SIG-M5 treated with dmso at 0.1 percent for 504 hours (cell line): Measurements from ENCODE around the gene AIG1.
A peak's percentile ranks its signal among the peaks of the same experiment; 100 is the strongest.
"Not testable (repeated sequence)": the region's sequence is repeated elsewhere in the genome, so short reads cannot be mapped to it uniquely, and the experiment has no call there.

Experiments used
- DNase-seq: peaks from one replicate; lab custom pipeline; 2025; ENCODE audit not compliant: unreplicated experiment; lab: John Stamatoyannopoulos, UW

AIG1 gene, protein sequence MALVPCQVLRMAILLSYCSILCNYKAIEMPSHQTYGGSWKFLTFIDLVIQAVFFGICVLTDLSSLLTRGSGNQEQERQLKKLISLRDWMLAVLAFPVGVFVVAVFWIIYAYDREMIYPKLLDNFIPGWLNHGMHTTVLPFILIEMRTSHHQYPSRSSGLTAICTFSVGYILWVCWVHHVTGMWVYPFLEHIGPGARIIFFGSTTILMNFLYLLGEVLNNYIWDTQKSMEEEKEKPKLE

DNA sequence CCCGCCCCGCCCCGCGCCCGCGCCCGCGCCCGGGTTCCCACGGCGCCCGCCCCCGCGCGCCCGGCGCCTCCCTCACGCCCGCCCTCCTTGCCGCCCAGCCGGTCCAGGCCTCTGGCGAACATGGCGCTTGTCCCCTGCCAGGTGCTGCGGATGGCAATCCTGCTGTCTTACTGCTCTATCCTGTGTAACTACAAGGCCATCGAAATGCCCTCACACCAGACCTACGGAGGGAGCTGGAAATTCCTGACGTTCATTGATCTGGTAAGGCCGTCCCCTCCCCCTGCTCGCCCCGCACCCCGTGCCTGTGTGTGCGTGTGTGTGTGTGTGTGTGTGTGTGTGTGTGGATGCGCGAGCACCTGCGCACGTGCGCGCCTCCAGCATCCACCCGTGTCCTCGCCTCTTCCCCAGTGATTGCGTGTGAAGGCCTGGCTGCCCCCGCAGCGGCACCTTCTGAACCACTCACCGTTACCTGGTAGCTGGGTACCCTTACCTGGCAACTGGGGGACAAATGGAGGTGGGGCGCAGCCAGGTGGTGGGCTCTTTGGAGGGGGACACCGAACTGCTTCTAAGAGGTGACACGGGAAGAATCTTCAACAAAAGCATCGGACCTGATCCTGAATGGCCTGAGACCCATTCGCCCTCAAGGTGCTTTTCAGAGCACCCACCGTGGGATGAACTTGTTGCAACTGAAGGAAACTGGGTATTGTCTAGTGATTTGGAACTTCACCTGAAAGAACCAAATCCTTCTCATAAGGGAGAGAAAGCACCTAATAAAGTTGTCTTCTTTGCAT, at the start of gene AIG1:
Gene AIG1 (plus strand): TSS at position 84 of the 791 bp plus-strand sequence. CDS start 37 bp downstream, at position 121.
- DNase-seq, result peak; percentile 57

DNA sequence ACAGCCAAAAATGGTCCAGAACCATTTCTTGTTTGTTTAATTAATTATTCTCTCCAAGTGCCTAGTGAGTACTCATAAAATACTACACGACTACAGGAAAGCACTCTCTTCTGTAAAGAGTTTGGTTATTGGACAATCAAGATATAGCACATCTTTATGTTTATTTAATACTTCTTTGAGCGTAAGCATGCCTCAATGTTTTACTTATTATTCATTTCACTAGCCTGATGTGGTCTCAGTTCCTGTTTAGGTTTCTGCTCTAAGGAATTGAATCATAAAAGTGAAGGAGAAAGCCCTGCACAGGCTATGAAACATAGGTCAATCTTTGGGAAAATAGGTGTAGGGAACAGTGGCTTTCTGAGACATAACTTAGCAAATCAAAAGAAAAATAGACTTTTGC, 45.9 kb upstream of the AIG1 start:
- no peak for DNase-seq

DNA sequence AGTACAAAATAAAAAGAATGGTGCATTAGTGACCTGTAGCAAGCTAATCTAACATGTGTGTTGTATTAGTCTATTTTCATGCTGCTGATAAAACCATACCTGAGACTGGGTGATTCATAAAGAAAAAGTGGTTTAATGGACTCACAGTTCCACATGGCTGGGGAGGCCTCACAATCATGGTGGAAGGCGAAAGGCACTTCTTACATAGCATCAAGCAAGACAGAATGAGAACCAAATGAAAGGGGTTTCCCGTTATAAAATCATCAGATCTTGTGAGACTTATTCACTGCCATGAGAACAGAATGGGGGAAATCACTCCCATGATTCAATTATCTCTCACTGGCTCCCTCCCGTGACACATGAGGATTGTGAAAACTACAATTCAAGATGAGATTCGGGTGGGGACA, 45.4 kb upstream of the AIG1 start:
- no peak for DNase-seq

DNA sequence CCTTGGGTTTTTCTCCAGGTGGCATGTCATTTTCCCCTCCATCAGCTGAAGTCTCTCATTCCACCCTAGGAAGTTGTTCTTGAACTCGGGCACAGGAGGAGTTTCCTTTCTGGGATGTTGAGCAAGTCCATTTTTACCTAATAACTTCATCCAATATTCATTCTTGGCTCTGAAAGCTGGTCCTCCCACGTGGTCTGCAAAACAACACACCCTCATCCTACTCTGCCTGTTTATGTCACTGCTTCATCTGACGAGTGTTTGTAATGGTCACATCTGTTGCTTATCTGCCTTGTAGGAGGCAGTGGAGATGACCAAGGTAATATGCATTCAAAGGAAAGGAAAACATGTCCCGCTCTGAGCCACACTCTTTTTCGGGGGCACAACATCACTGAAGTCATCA, 41.7 kb upstream of the AIG1 start:
- DNase-seq, result no peak

DNA sequence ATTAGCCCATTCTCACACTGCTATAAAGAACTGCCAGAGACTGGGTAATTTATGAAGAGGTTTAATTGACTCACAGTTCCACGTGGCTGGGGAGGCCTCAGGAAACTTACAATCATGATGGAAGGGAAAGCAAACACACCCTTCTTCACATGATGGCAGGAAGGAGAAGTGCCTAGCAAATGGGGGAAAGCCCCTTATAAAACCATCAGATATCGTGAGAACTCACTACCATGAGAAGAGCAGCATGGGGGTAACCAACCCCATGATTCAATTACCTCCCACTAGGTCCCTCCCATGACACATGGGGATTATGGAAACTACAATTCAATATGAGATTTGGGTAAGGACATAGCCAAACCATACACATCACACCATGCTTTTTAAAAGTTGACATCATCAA, 39.8 kb upstream of the AIG1 start:
- not testable (repeated sequence) for DNase-seq

DNA sequence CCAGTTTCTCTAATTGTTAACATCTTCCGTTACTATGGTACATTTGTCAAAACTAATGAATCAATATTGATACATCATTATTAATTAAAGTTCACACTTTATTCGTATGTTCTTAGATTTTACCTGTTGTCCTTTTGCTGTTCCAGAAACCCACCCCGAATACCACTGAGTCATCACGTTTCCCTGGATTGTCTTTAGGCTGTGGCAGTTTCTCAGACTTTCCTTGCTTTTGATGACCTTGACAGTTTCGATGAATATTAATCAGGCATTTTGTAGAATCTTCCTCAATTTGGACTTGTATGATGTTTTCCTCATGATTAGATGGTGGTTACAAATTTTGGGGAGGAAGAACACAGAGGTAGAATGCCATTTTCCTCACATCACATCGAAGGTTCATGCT, 39.1 kb upstream of the AIG1 start:
- no peak for DNase-seq

DNA sequence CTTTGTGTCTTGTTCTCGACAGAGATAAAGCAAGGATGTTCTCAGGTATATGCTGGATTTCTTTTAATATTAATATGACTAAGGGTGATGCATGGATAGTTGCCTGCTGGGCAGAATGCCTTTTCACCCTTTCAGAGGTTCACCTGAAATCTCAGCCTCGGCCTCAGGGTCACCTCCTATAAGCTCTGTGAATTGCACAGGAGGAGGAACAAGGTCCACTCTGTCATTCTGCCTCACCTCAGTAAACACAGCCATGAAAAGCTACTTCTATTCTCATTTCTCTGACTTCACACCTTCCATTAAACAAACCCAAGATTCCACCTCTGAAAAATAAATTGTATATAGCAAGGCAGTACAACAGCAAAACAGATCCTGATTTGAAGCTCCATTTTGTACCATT, 38.1 kb upstream of the AIG1 start:
- DNase-seq, result no peak

DNA sequence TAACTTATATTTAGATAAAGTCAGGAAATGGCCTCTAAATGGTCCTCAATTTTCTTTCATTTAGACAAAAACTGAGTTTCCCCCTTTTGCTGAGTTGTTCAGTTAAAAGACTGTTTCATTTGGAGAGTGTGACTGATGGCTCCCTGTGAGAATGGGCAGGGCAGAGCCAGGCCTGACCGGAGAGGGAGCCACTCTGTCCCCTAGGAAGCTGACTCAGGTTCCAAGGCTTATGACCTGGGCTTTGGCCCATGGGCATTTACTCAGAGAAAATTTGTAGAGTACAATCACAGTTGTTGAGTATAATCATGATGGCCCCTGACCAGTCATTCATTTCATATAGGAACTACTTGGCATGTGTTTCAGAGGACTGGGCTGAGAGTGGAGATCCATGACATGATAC, 37.0 kb upstream of the AIG1 start:
- no peak for DNase-seq

DNA sequence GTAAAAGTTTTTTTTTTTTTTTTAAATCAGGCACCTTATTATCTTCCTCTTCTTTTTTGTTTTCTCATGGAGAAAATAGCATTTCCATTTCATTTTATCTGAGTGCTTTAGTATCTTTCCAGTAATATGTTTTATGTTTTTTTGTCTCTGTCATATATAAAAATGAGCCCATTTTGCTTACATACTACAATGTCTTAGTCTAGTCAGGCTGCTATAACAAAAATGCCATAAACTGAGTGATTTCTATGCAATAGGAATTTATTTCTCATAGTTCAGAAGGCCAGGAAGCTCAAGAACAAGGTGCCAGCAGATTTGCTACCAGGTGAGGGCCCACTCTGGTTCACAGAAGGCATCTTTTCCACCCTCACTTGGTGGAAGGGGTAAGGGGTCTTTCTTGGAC, 35.7 kb upstream of the AIG1 start:
- DNase-seq, result no peak

DNA sequence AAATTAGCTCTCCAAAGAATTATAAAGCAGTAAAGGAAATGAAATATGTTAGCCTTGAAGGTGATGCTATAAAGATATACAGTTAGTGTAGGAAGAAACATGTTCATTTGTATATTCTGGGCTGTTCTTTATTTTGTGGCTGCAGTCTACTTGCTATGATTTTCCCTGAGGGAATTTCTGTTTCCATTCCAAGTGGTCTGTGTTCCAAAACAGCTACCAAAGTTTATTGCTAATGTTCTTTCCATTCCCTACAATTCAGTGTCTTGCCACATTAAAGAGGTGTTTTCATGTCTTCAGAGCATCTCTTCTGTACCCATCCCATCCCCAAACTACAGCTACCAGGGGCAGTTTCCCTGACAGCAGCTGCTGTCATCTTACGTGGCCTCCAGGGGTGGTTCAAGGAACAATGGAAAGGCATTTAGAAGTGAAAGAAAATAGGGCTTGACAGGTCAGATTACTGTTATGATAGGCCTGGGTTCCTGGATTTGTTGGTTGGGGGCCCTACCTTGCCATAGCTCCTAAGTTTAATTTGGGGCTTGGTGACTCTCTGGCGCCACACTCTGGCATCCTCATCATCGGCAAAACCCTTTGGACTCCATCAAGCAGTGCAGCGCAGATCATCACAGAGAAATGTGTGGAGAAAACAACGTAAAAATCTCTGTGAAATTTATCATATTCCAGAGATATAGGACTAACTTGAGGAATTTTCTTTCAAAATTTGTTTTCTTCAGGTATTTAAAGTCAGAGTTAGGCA, 33.8 kb upstream of the AIG1 start:
- no peak for DNase-seq

DNA sequence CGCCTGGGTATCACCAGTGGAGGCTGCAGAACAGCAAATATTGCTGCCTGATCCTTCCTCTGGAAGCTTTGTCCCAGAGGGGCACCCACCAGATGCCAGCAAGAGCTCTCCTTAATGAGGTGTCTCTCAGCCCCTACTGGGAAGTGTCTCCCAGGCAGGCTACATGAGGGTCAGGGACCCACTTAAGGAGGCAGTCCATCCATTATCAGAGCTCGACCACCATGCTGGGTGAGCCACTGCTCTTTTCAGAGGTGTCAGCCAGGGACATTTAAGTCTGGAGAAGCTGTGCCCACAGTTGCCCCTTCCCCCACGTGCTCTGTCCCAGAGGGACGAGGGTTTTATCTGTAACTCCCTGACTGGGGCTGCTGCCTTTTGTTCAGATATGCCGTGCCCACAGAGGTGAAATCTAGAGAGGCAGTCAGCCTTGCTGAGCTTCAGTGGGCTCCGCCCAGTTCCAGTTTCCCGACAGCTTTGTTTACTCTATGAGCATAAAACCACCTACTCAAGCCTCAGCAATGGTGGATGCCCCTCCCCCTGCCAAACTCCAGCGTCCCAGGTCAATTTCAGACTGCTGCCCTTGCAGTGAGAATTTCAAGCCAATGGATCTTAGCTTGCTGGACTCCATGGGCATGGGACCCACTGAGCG, 25.9 kb upstream of the AIG1 start:
- DNase-seq, result no peak

DNA sequence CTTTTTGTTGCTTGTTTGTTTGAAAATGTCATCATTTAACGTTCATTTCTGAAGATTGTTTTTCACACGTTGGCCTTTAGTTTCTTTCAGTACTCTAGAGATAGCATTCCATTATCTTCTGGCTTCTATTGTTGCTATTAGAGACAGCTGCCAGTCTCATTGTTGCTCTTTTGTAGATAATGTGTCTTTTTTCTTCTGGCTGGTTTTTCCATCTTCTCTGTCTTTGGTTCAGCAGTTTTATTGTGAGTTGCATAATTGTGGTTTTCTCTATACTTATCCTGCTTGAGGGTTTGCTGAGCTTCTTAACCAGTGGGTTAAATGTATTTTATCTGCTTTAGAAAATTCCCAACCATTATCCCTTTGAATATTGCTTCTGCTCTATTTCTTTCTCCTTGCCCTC, 23.2 kb upstream of the AIG1 start:
- peak; percentile 39 for DNase-seq

DNA sequence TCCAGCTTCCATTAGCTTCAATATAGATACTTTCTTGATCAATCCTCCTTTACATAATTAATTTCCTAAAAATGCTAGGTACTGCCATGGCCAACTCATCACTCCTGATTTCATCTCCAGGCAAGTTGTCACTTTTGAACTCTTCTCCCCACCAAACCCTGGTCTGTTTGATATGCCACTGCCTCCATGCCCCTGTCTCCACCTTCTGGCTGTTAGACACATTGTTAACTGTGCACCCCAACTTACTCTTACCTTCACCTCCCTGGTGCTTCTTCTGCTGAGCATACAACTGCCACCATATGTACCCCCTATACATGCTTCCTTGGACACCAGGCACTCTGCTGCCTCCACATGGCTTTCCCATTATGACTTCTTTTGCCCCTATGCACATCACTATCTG, 21.9 kb upstream of the AIG1 start:
- no peak for DNase-seq

DNA sequence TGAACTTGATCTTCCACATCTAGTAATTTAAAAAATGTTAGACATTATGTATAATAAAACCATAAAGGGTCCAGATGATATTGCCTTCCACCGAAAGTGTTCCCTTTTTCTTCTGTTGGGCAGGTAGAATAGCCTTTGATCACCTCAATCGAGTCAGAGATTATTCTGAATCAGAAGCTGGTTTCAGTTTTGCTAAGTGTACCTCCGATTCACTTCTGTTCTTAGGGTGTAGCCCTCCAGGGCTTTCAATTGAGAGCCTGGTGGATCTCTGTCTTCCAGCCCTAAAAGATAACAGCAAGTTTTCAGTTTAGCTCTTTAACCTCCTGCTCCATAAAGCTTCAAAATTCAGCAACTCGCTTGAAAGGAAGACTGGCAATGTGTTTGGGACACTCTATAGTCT, 21.1 kb upstream of the AIG1 start:
- DNase-seq, result no peak

DNA sequence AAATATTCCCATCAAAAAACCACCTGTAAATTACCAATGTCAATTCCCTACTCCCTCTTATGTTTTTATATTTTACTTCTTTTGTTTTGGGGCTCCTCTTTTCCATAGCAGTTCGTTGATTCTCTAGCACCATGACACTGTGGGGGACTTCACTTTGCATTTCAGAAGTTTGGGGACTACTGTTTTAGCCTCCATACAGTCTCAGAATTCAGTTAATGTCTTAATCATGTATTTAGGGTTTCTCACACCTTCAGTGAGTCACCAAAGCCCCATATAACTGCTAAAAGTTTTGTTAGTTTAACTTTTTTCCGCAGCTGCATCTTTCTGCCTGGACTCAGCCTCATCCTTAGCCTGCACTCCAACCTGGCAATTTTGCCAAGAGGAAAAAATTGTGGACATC, 20.7 kb upstream of the AIG1 start:
- no peak for DNase-seq

DNA sequence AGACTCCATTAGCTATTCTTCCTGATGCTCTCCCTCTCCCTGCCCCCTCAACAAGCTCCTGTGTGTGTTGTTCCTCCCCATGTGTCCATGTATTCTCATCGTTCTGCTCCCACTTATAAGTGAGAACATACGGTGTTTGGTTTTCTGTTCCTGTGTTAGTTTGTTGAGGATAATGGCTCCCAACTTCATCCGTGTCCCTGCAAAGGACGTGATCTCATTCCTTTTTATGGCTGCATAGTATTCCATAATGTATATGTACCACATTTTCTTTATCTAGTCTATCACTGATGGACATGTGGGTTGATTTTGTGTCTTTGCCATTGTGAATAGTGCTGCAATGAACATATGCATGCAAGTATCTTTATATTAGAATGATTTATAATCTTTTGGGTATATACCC, 16.3 kb upstream of the AIG1 start:
- DNase-seq, result not testable (repeated sequence)

DNA sequence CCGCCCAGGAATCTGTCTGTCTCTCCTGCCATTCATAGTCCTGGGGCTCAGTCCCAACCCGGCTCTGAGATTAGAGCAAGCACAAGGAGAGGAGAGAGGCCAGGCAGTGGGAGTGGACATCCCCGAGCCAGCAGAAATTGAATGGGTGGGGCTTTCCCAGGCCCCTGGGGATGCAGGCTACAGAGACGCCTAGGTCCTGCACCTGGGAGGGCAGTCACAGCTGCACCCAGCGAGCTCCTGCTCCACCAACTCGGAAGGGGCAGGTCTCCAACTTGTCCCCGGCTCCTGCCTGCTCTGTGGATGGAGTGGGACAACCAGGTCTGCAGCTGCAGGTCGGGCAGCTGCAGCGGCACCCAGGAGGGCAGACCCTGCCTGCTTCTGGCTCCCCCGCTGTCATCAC, 11.1 kb upstream of the AIG1 start:
- no peak for DNase-seq

DNA sequence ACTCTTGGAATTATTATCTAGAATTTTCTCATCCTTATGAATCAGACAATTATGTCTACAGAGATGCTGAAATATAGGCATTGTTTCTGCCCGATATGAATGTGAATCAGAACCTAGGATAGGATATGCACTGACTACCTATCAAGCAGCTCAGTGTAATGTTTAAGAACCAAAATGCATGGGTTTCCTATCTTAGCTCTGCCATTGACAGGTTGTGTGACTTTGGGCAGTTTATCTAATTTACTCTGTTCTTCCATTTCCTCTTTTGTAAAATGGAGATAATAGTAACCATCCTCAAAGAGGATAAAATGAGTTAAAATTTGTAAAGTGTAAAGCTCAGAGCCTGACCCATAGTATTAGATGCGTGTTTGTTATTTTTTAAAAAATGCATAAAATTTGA, 10.2 kb upstream of the AIG1 start:
- DNase-seq, result no peak

DNA sequence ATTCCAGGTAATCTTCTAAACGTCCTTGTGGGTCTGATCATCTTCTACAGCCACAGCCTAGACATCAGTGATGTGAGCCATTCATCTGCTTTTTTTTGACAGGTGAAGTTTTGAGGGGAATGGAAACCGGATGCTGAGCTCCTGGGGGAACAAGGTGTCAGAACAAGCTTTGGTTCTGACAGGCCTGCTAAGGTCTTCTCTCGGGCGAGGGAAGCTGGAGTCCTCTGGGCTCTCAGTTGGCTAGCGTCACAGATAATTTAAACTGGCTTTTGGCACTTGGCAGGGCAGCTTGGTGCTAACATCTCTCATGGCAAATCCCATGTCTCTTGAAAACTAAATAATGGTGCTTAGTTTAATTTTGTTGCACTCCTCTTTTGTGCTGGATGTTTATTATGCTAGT, 8.4 kb upstream of the AIG1 start:
- DNase-seq, result no peak

DNA sequence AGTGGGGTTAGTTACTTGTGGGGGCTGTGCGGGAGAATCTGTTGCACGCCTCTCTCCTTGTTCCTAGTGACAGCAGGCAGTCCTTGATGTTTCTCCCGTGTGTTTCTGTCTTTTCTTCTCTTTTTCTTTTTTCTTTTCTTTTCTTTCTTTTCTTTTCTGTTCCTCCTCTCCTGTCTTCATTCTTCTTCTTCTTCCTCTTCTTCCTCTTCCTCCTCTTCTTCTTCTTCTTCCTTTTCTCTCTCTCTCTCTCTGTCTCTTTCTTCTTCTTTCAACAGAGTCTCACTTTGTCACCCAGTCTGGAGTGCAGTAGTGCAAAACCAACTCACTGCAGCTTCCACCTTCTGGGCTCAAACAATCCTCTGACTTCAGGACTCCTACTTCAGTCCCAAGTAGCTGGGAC, 6.8 kb upstream of the AIG1 start:
- DNase-seq, result no peak

DNA sequence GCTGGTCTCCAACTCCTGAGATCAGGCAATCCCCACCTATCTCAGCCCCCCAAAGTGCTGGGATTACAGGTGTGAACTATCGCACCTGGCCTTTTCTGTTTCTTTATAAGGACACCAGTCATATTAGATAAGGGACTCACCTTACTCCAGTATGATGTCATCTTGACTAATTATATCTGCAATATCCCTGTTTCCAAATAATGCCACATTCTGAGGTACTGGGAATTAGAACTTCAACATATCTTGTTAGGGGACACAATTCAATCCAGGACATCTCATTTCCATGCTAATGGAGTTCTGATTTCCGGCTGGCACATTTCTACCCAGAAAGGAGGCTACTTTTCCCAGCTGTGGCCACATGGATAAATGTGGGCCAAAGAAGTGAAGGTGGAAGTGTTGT, 6.4 kb upstream of the AIG1 start:
- no peak for DNase-seq

DNA sequence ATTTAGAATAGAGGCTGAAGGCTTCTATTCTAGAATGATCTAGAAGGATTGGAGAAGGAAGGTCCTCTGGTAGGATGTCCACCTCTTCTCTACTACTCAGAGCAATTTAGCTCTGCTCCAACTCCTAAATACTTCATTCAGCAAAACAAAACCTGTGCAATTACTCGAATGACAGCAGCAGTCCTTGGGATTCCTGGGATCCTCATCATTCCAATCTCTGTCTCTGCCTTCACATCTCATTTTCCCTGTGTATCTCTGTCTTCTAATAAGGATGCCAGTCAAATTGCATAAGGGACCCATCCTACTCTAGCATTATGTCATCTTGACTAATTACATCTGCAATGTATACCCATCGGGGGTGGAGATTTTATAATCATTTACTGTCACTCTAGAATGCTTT, 5.5 kb upstream of the AIG1 start:
- no peak for DNase-seq
